SK-N-SH (cell line): Measurements from ENCODE around the gene TSGA10IP. TPM values are rescaled to one million over a fixed set of nuclear protein-coding genes. Genes with fewer than 3 reads are reported as not detected.

Experiments used
- CTCF ChIA-PET: fragments of 300-600, 350-600 bp; formaldehyde crosslinking; extraction: SDS; loops from one replicate; lab custom pipeline; 2021; lab: Yijun Ruan, JAX
- POLR2A ChIA-PET: fragments of 350-600 bp; sonication (Branson Sonifier 250); formaldehyde crosslinking; extraction: SDS; loops from one replicate; lab custom pipeline; 2020; ENCODE audit warnings: antibody characterized with exemption, inconsistent platforms; lab: Yijun Ruan, JAX
- DNase-seq: peaks from one replicate; pipeline ENCODE4 v3.0.0; 2012
- H2AFZ ChIP-seq: fragments of 200-600 bp; sonication (generic); 2 replicates; pipeline ENCODE4 v1.8.1; 2016; ENCODE audit warnings: antibody characterized with exemption, mild to moderate bottlenecking, low read depth
- H3F3A ChIP-seq: fragments of 200-600 bp; sonication (generic); replicated peaks from 2 replicates; pipeline ENCODE3; 2016; ENCODE audit warnings: antibody characterized with exemption, mild to moderate bottlenecking; ENCODE audit not compliant: insufficient read depth
- H3K27ac ChIP-seq, 2 experiments: fragments of 200-500 bp in 1 of 2; fragments of 200-600 bp in 1 of 2; sonication (Bioruptor generic) in 1 of 2; sonication (generic), shearing (Covaris generic) in 1 of 2; 2 replicates each; pipeline versions ENCODE4 v1.5.1 to v1.6.1; 2014 to 2016; ENCODE audit warnings: low read depth in 2 of 2, inconsistent platforms in 1 of 2, low read length in 1 of 2, mild to moderate bottlenecking in 1 of 2, mixed read lengths in 1 of 2
- H3K27me3 ChIP-seq: fragments of 200-600 bp; sonication (generic), shearing (Covaris generic); 2 replicates; pipeline ENCODE4 v1.6.1; 2016; ENCODE audit warnings: mixed run types; ENCODE audit not compliant: insufficient read depth
- H3K36me3 ChIP-seq, 2 experiments: fragments of 200-500 bp in 1 of 2; fragments of 200-600 bp in 1 of 2; sonication (Bioruptor generic) in 1 of 2; sonication (generic) in 1 of 2; replicated peaks in 1 of 2; 2 replicates each; pipeline versions ENCODE3 to v1.5.1; 2014 to 2016; ENCODE audit warnings: low read length in 1 of 2, mild to moderate bottlenecking in 1 of 2; ENCODE audit not compliant: insufficient read depth in 2 of 2, control insufficient read depth in 1 of 2
- H3K4me1 ChIP-seq, 2 experiments: fragments of 200-500 bp in 1 of 2; fragments of 200-600 bp in 1 of 2; sonication (Bioruptor generic) in 1 of 2; sonication (generic), shearing (Covaris generic) in 1 of 2; 2 replicates each; pipeline versions ENCODE4 v1.5.1 to v1.6.1; 2014 to 2016; ENCODE audit warnings: low read depth in 1 of 2, low read length in 1 of 2, mixed run types in 1 of 2; ENCODE audit not compliant: insufficient read depth in 2 of 2, control insufficient read depth in 1 of 2
- H3K4me2 ChIP-seq: fragments of 200-600 bp; sonication (generic), shearing (Covaris generic); 2 replicates; pipeline ENCODE4 v1.6.1; 2017; ENCODE audit warnings: mixed run types
- H3K4me3 ChIP-seq, 2 experiments: fragments of 200-500 bp in 1 of 2; fragments of 200-600 bp in 1 of 2; sonication (Bioruptor generic) in 1 of 2; sonication (generic), shearing (Covaris generic) in 1 of 2; 2 replicates each; pipeline versions ENCODE4 v1.5.1 to v1.8.1; 2014 to 2016; ENCODE audit warnings: low read depth in 2 of 2, inconsistent platforms in 1 of 2, low read length in 1 of 2, mild to moderate bottlenecking in 1 of 2, mixed read lengths in 1 of 2, moderate library complexity in 1 of 2
- H3K79me2 ChIP-seq: fragments of 200-600 bp; sonication (generic); 2 replicates; pipeline ENCODE4 v1.8.1; 2017; ENCODE audit warnings: mild to moderate bottlenecking; ENCODE audit not compliant: insufficient read depth
- H3K9ac ChIP-seq: fragments of 200-600 bp; sonication (generic); 2 replicates; pipeline ENCODE4 v1.6.1; 2017; ENCODE audit warnings: mixed run types
- H3K9me2 ChIP-seq: fragments of 200-600 bp; sonication (generic); 2 replicates; pipeline ENCODE4 v1.6.1; 2017; ENCODE audit warnings: mixed run types
- H3K9me3 ChIP-seq: fragments of 200-600 bp; sonication (generic); 2 replicates; pipeline ENCODE4 v1.6.1; 2017; ENCODE audit warnings: mixed run types, mild to moderate bottlenecking, moderate library complexity
- H4K20me1 ChIP-seq: fragments of 200-600 bp; sonication (generic); 2 replicates; pipeline ENCODE4 v1.6.1; 2017; ENCODE audit warnings: mild to moderate bottlenecking, mixed run types; ENCODE audit not compliant: insufficient read depth
- CHD2 ChIP-seq: fragments of 150-350 bp; IDR thresholded peaks from 2 replicates; pipeline ENCODE4 v1.6.1; 2018; ENCODE audit warnings: low read length; ENCODE audit not compliant: partially characterized antibody
- EP300 ChIP-seq, 2 experiments: IDR thresholded peaks; 2 replicates each; pipeline versions ENCODE4 v1.4.0 to v1.6.1; 2012; ENCODE audit warnings: borderline replicate concordance in 1 of 2, low read depth in 1 of 2, low read length in 1 of 2
- EZH2phosphoT487 ChIP-seq: fragments of 200-600 bp; sonication (generic); IDR thresholded peaks from 2 replicates; pipeline ENCODE4 v1.6.1; 2017; ENCODE audit warnings: low read depth, mixed run types, mild to moderate bottlenecking, antibody characterized with exemption, moderate library complexity, borderline replicate concordance
- FOSL2 ChIP-seq: IDR thresholded peaks from 2 replicates; pipeline ENCODE4 v1.4.0; 2012; ENCODE audit warnings: low read depth, mild to moderate bottlenecking, moderate library complexity, borderline replicate concordance
- FOXM1 ChIP-seq: IDR thresholded peaks from 2 replicates; pipeline ENCODE4 v1.4.0; 2012; ENCODE audit warnings: low read depth, mild to moderate bottlenecking
- GABPA ChIP-seq: IDR thresholded peaks from 2 replicates; pipeline ENCODE4 v1.4.0; 2012; ENCODE audit warnings: low read depth, mild to moderate bottlenecking
- MAX ChIP-seq: IDR thresholded peaks from 2 replicates; pipeline ENCODE4 v1.4.0; 2012; ENCODE audit warnings: low read depth
- MEF2A ChIP-seq: IDR thresholded peaks from 2 replicates; pipeline ENCODE4 v1.4.0; 2012; ENCODE audit warnings: low read depth, borderline replicate concordance
- MXI1 ChIP-seq: IDR thresholded peaks from 2 replicates; pipeline ENCODE4 v1.6.1; 2012; ENCODE audit warnings: mild to moderate bottlenecking, low read depth, low read length, improper control_type of control experiment
- PBX3 ChIP-seq: IDR thresholded peaks from 2 replicates; pipeline ENCODE4; 2012
- REST ChIP-seq: IDR thresholded peaks from 2 replicates; pipeline ENCODE4 v1.6.1; 2012; ENCODE audit warnings: mild to moderate bottlenecking, low read depth, low read length, moderate library complexity
- RFX5 ChIP-seq: IDR thresholded peaks from 2 replicates; pipeline ENCODE4 v1.6.1; 2012; ENCODE audit warnings: mild to moderate bottlenecking, improper control_type of control experiment, low read length
- TCF12 ChIP-seq: IDR thresholded peaks from 2 replicates; pipeline ENCODE4 v1.4.0; 2012
- USF1 ChIP-seq: IDR thresholded peaks from 2 replicates; pipeline ENCODE4 v1.4.0; 2012; ENCODE audit warnings: low read depth, borderline replicate concordance
- WGBS: methylation state at CpG from one replicate; pipeline ENCODE4 v1.1.6; 2017; ENCODE audit warnings: low lambda C conversion rate; 5-methylcytosine and 5-hydroxymethylcytosine counted together
- polyA plus RNA-seq, 3 experiments: library from polyadenylated mRNA; depleted of rRNA; stranded (reverse); fragments of >200 nt; gene quantifications; 2 replicates each; pipeline ENCODE4 v1.2.3, GENCODE V29; 2012

TSGA10IP gene
- polyA plus RNA-seq, 1 of the 3 experiments (the other 2 are of a cell fraction), result not detected

GRCh38 chr11:65916391-65916790 is 28.9 kb upstream of the TSGA10IP start (continued):
- TF ChIP-seq EP300 (IDR thresholded peaks at IDR 0.05; ENCODE audit: borderline replicate concordance in 1 of 2, low read depth in 1 of 2, low read length in 1 of 2), result no peak
- TF ChIP-seq MAX, result no peak
- TF ChIP-seq TCF12, result no peak
- no peak for TF ChIP-seq MEF2A
- no peak for TF ChIP-seq USF1
- no peak for TF ChIP-seq REST
- TF ChIP-seq MXI1, result no peak
- no peak for TF ChIP-seq PBX3
- no peak for TF ChIP-seq RFX5

DNA sequence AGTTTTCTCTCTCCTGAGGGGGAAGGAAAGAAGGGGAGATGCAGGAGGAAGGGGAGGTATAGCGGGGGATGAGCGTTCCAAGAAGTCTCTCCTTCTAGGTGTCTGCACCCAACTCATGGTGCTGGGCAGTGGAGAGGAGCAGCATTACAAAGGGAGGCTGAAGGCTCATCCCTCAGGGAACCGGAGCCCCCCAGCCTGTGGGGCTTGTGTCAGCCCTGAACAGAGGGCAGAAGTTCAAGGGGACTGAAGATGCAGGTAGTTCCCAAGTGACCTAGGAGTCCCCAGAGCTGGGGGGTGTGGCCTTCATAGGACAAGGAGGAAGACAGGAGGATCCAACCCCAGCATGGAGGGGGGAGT is 28.2 kb upstream of the TSGA10IP start:
- Histone ChIP-seq H3K36me3 (peaks cover 6 to 7% of the 10 kb centered on the region in 2 experiments), H3K4me2 (peak overlapping the region; percentile 96), H3K79me2 (peaks cover 82% of the 10 kb centered on the region), H3K27me3 (no peaks in the 10 kb centered on the region), H3K4me3 (peak overlapping the region in 1 of 2 experiments; percentile 90; a peak in 3 of 4 replicates), H3K9me3 (no peaks in the 10 kb centered on the region), H4K20me1 (0 out of 2 replicates have a peak, but pooled peaks cover 4% of the 10 kb centered on the region), H3F3A (peaks cover 20% of the 10 kb centered on the region), H3K9ac (peak overlapping the region; percentile 99; the same call in 1 of the 2 replicates), H3K4me1 (peaks cover 32 to 58% of the 10 kb centered on the region in 2 experiments; a peak in 3 of 4 replicates), H3K27ac (peak overlapping the region in 1 of 2 experiments; percentile 97; a peak in 2 of 4 replicates), H2AFZ (no peak overlapping the region), H3K9me2 (no peaks in the 10 kb centered on the region)
- WGBS, result 88% methylated on average over 3 of the region's 3 CpGs
- no peak for DNase-seq
- no peak for TF ChIP-seq FOSL2
- TF ChIP-seq EZH2phosphoT487, result no peak
- TF ChIP-seq FOXM1, result no peak
- TF ChIP-seq GABPA, result no peak
- TF ChIP-seq TCF12, result no peak
- no peak for TF ChIP-seq CHD2
- POLR2A ChIA-PET, result interaction anchor here (1.3 kb wide), 1 partner anchor 21 kb away, joined by 3 read pairs; no protein-coding TSS in a partner anchor
- CTCF ChIA-PET, result interaction anchor here (1.5 to 3.3 kb wide), 3 partner anchors 27 to 51 kb away, joined by 3 to 24 read pairs (median 9); partner anchors contain the start of gene CCDC85B
